K562 (cell line): ENCODE data around the gene GOLGA8M.
"Not testable (repeated sequence)": the region's sequence is repeated elsewhere in the genome, so short reads cannot be mapped to it uniquely, and the experiment has no call there.

Source experiments
- CEBPB ChIP-seq: fragments of 450-650 bp; IDR thresholded peaks from 2 replicates; pipeline ENCODE4 v1.6.1; 2016; ENCODE audit warnings: missing genetic modification characterization, missing compliant biosample characterization
- CTCF ChIP-seq, 3 experiments: IDR thresholded peaks in 2 of 3; conservative IDR thresholded peaks in 1 of 3; 2 replicates each; pipeline ENCODE4 v1.5.1; 2011 to 2012; ENCODE audit warnings: low read length in 3 of 3, mild to moderate bottlenecking in 3 of 3, control low read depth in 2 of 3, improper control_type of control experiment in 1 of 3, inconsistent platforms in 1 of 3, low read depth in 1 of 3, mixed read lengths in 1 of 3, moderate library complexity in 1 of 3; ENCODE audit not compliant: insufficient read depth in 2 of 3
- EZH2 ChIP-seq: IDR thresholded peaks from 2 replicates; pipeline ENCODE4 v1.6.1; 2012; ENCODE audit warnings: low read depth, mild to moderate bottlenecking, inconsistent platforms, low read length, borderline replicate concordance
- MYNN ChIP-seq, 2 experiments: sonication (generic); formaldehyde crosslinking in 1 of 2; IDR thresholded peaks; 2 replicates each; pipeline versions ENCODE4 v1.5.0 to v1.6.1; 2016 to 2020; ENCODE audit warnings: antibody characterized with exemption in 1 of 2, missing genetic modification reagents in 1 of 2
- NR2C2 ChIP-seq, 2 experiments: fragments of 200-800 bp in 1 of 2; sonication (Bioruptor generic) in 1 of 2; sonication (generic) in 1 of 2; formaldehyde crosslinking in 1 of 2; IDR thresholded peaks; 2 replicates each; pipeline versions ENCODE4 v1.6.1 to v1.8.0; 2016 to 2022; ENCODE audit warnings: mild to moderate bottlenecking in 1 of 2, missing compliant biosample characterization in 1 of 2, missing genetic modification characterization in 1 of 2, missing genetic modification reagents in 1 of 2
- POLR2A ChIP-seq: fragments of 450-650 bp; conservative IDR thresholded peaks from 2 replicates; pipeline ENCODE4 v1.6.1; 2016
- POLR2AphosphoS5 ChIP-seq: IDR thresholded peaks from 2 replicates; pipeline ENCODE4 v1.6.1; 2011; ENCODE audit warnings: mild to moderate bottlenecking, low read depth, low read length, moderate library complexity; ENCODE audit not compliant: control insufficient read depth, insufficient read depth
- RAD51 ChIP-seq: fragments of 450-650 bp; IDR thresholded peaks from 2 replicates; pipeline ENCODE4 v1.7.1; 2016; ENCODE audit warnings: low read depth, mild to moderate bottlenecking, borderline replicate concordance
- SRSF1 ChIP-seq: fragments of 200-400 bp; formaldehyde crosslinking; IDR thresholded peaks from 2 replicates; pipeline ENCODE4 v1.6.1; 2017; ENCODE audit warnings: mild to moderate bottlenecking, low read depth, low read length, moderate library complexity
- TCF7L2 ChIP-seq: fragments of 150-350 bp; IDR thresholded peaks from 2 replicates; pipeline ENCODE4 v1.6.1; 2016; ENCODE audit warnings: low read depth, mild to moderate bottlenecking, low read length, moderate library complexity
- ZFX ChIP-seq: sonication (generic); formaldehyde crosslinking; IDR thresholded peaks from 2 replicates; pipeline ENCODE4 v1.8.0; 2022; ENCODE audit warnings: mild to moderate bottlenecking, missing genetic modification reagents, moderate library complexity
- ZNF134 ChIP-seq: fragments of 250-450 bp; sonication (Bioruptor Pico); conservative IDR thresholded peaks from 2 replicates; pipeline ENCODE4 v1.4.0; 2020
- ZNF76 ChIP-seq: fragments of 250-450 bp; sonication (Bioruptor Pico); IDR thresholded peaks from 2 replicates; pipeline ENCODE4 v1.4.0; 2020; ENCODE audit warnings: mild to moderate bottlenecking, moderate library complexity, borderline replicate concordance

GRCh38 chr15:28719626-28720025, 7.4 kb upstream of the GOLGA8M start:
- TF ChIP-seq TCF7L2; CEBPB (tag); ZFX (CRISPR knock-in tag); SRSF1; MYNN (IDR thresholded peaks at IDR 0.05); MYNN (CRISPR knock-in tag; IDR thresholded peaks at IDR 0.05); EZH2; NR2C2 (CRISPR knock-in tag; IDR thresholded peaks at IDR 0.05); NR2C2 (tag; IDR thresholded peaks at IDR 0.05); ZNF134 (CRISPR knock-in tag); CTCF (IDR thresholded peaks at IDR 0.05 in 2 of 3, conservative IDR thresholded peaks at IDR 0.05 in 1 of 3; ENCODE audit: insufficient read depth in 2 of 3, low read depth in 1 of 3, low read length in 3 of 3); POLR2A; ZNF76 (CRISPR knock-in tag); POLR2AphosphoS5; RAD51: not testable (repeated sequence)
